Hematopoietic multipotent progenitor cell treated with erythropoietin and hydrocortisone succinate and interleukin-3 and kit ligand, for 4 days (in vitro differentiated cells): ENCODE data around the gene C1orf167.

ENCODE experiments used
- DNase-seq: peaks from one replicate; pipeline ENCODE4 v3.0.0-alpha.2; 2015

Gene C1orf167

GRCh38 chr1:11802973-11803885 lies 41.2 kb downstream of the C1orf167 start:
- DNase-seq = peak; percentile 97

- DNase-seq = peak; percentile 16
Observed at GRCh38 chr1:11803924-11804665, 42.1 kb downstream of the C1orf167 start.

- DNase-seq = peak; percentile 81
Observed at GRCh38 chr1:11804666-11805421, 42.9 kb downstream of the C1orf167 start.

- DNase-seq = peak; percentile 100
Observed at GRCh38 chr1:11805422-11806306, 43.7 kb downstream of the C1orf167 start, which contains the start of the genes CLCN6 and MTHFR. Gene CLCN6, plus strand, starts transcription at chr1:11806191. Its CDS starts 72 bp downstream, at chr1:11806263. Gene MTHFR, minus strand, starts transcription at chr1:11805964. Its CDS starts 2,848 bp downstream, at chr1:11803116.

- peak; percentile 42 for DNase-seq
Observed at GRCh38 chr1:11806307-11806936, 44.4 kb downstream of the C1orf167 start.

GRCh38 chr1:11807133-11807532 lies 45.1 kb downstream of the C1orf167 start:
- no peak for DNase-seq

- no peak for DNase-seq
Observed at GRCh38 chr1:11813021-11813420, 51.0 kb downstream of the C1orf167 start.

GRCh38 chr1:11817192-11817591 lies 55.2 kb downstream of the C1orf167 start:
- no peak for DNase-seq

GRCh38 chr1:11822091-11822490 lies 60.1 kb downstream of the C1orf167 start:
- no peak for DNase-seq

- no peak for DNase-seq
Observed at GRCh38 chr1:11823366-11824137, 61.6 kb downstream of the C1orf167 start.

- DNase-seq = no peak
Observed at GRCh38 chr1:11825131-11825530, 63.1 kb downstream of the C1orf167 start.

- DNase-seq = no peak
Observed at GRCh38 chr1:11826946-11827345, 65.0 kb downstream of the C1orf167 start.

- no peak for DNase-seq
Observed at GRCh38 chr1:11828511-11828910, 66.5 kb downstream of the C1orf167 start.

GRCh38 chr1:11831945-11832725 lies 70.1 kb downstream of the C1orf167 start:
- no peak for DNase-seq

- no peak for DNase-seq
Observed at GRCh38 chr1:11833497-11833896, 71.5 kb downstream of the C1orf167 start.

GRCh38 chr1:11833900-11834299 lies 71.9 kb downstream of the C1orf167 start:
- DNase-seq = no peak

- DNase-seq = no peak
Observed at GRCh38 chr1:11835441-11836225, 73.6 kb downstream of the C1orf167 start.

- DNase-seq = no peak
Observed at GRCh38 chr1:11836955-11837766, 75.2 kb downstream of the C1orf167 start.
